Keratinocyte (primary cell): Measurements from ENCODE around the gene PRLH. TPM values are rescaled to one million over a fixed set of nuclear protein-coding genes. Genes with fewer than 3 reads are reported as not detected.

Experiments
- DNase-seq: peaks from one replicate; pipeline ENCODE4 v3.0.0-alpha.2; 2011; ENCODE audit warnings: low read depth, missing footprints, low spot score
- FAIRE-seq: peaks from 2 replicates; lab custom pipeline; 2011; peaks lifted over from hg19 to GRCh38; lab: Jason Lieb, UNC
- H2AFZ ChIP-seq: 2 replicates; pipeline ENCODE4 v1.6.0; 2012; ENCODE audit warnings: low read length, control low read depth, inconsistent platforms; ENCODE audit not compliant: control insufficient read depth
- H3K27ac ChIP-seq: 2 replicates; pipeline ENCODE4 v1.5.1; 2011; ENCODE audit warnings: low read length; ENCODE audit not compliant: control insufficient read depth, insufficient read depth
- H3K27me3 ChIP-seq: 3 replicates; pipeline ENCODE4 v1.6.0; 2011; ENCODE audit warnings: low read length; ENCODE audit not compliant: control insufficient read depth, insufficient read depth; ENCODE audit errors: extremely low read depth
- H3K36me3 ChIP-seq, 2 experiments: 2 replicates in 1 of 2; 3 replicates in 1 of 2; pipeline ENCODE4 v1.5.1; 2011; ENCODE audit warnings: low read length in 2 of 2, mild to moderate bottlenecking in 1 of 2; ENCODE audit not compliant: control insufficient read depth in 2 of 2, insufficient read depth in 2 of 2; ENCODE audit errors: extremely low read depth in 1 of 2
- H3K4me1 ChIP-seq: 3 replicates; pipeline ENCODE4 v1.5.1; 2011; ENCODE audit warnings: low read length; ENCODE audit not compliant: control insufficient read depth, insufficient read depth; ENCODE audit errors: extremely low read depth
- H3K4me2 ChIP-seq: 3 replicates; pipeline ENCODE4 v1.6.0; 2011; ENCODE audit warnings: low read depth, low read length; ENCODE audit not compliant: control insufficient read depth, insufficient read depth; ENCODE audit errors: extremely low read depth
- H3K4me3 ChIP-seq, 3 experiments: fragments of 200-600 bp in 1 of 3; sonication (generic) in 1 of 3; 2 replicates in 2 of 3; 3 replicates in 1 of 3; pipeline ENCODE4 v1.5.1; 2011 to 2016; ENCODE audit warnings: low read length in 3 of 3, mild to moderate bottlenecking in 3 of 3, control low read depth in 2 of 3, inconsistent platforms in 1 of 3, low read depth in 1 of 3, mixed read lengths in 1 of 3, mixed run types in 1 of 3, moderate library complexity in 1 of 3; ENCODE audit not compliant: control insufficient read depth in 2 of 3, insufficient read depth in 2 of 3; ENCODE audit errors: extremely low read depth in 1 of 3
- H3K79me2 ChIP-seq: 2 replicates; pipeline ENCODE4 v1.6.0; 2012; ENCODE audit warnings: low read length; ENCODE audit not compliant: control insufficient read depth, insufficient read depth
- H3K9ac ChIP-seq: 3 replicates; pipeline ENCODE4 v1.6.0; 2011; ENCODE audit warnings: low read length; ENCODE audit not compliant: control insufficient read depth, insufficient read depth; ENCODE audit errors: extremely low read depth
- H3K9me1 ChIP-seq: 3 replicates; pipeline ENCODE4 v1.6.0; 2011; ENCODE audit warnings: low read length; ENCODE audit not compliant: control insufficient read depth, insufficient read depth; ENCODE audit errors: extremely low read depth
- H3K9me3 ChIP-seq: 2 replicates; pipeline ENCODE4 v1.5.1; 2012; ENCODE audit warnings: low read depth, low read length; ENCODE audit not compliant: control insufficient read depth
- H4K20me1 ChIP-seq: 3 replicates; pipeline ENCODE4 v1.6.0; 2011; ENCODE audit warnings: low read length; ENCODE audit not compliant: control insufficient read depth, insufficient read depth; ENCODE audit errors: extremely low read depth
- EZH2 ChIP-seq: IDR thresholded peaks from one replicate; pipeline ENCODE4 v1.6.1; 2012; ENCODE audit warnings: inconsistent platforms, mild to moderate bottlenecking, low read length, moderate library complexity
- dilution Hi-C: fragments of 300-500 bp; cut with MboI; formaldehyde crosslinking; loops from one replicate; pipeline ENCODE4 v1.7.0; 2020; ENCODE audit warnings: low sequenced_read_pairs; ENCODE audit not compliant: extremely low pct_ligation_motif_present
- polyA plus RNA-seq, 5 experiments: library from polyadenylated mRNA; depleted of rRNA in 3 of 5; stranded (reverse) in 3 of 5; stranded (forward) in 1 of 5; unstranded in 1 of 5; fragments of >200 nt; gene quantifications; 1 replicate in 1 of 5; 2 replicates in 3 of 5; 3 replicates in 1 of 5; pipeline versions ENCODE4 v1.2.1 to v1.2.3, GENCODE V29; 2011 to 2012; ENCODE audit warnings: missing spikeins in 2 of 5, low read depth in 1 of 5, low replicate concordance in 1 of 5
- TF ChIP-seq, protein P1 (sequence below), 3 experiments: IDR thresholded peaks in 1 of 3; conservative IDR thresholded peaks in 1 of 3; optimal IDR thresholded peaks in 1 of 3; 2 replicates in 2 of 3; 3 replicates in 1 of 3; pipeline versions ENCODE3 to v1.5.1; 2011; ENCODE audit warnings: low read length in 3 of 3, mild to moderate bottlenecking in 3 of 3, moderate library complexity in 2 of 3, control low read depth in 1 of 3, inconsistent platforms in 1 of 3; ENCODE audit not compliant: insufficient read depth in 2 of 3; ENCODE audit errors: extremely low read depth in 1 of 3

The PRLH gene
- polyA plus RNA-seq, 1 donor (not counting 4 experiments of a cell fraction or from before 2014, with no cell fraction given) = not detected

DNA sequence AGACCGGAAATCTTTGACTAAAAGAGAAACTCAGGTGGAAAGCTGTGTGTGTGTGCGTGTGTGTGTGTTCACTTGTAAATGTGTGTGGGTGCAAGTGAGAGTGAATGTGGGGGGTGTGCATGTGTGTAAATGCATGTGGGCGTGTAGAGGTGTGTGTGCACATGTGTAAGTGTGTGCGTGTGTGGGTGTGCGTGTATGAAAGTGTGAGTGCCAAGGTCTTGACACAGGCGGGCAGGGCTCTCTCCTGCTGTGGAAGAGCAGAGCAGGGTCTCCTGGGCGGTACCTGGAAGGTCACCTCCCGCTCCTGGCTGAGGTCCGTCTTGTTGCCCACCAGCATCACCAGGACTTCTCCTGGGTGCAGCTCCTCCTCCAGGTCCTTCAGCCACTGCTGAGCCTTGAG is 10.6 kb downstream of the PRLH start:
- Histone ChIP-seq H3K27ac (no peak overlapping the region), H3K27me3 (no peaks in the 10 kb centered on the region), H3K4me2 (no peak overlapping the region), H3K9me3 (no peaks in the 10 kb centered on the region), H3K4me1 (peaks cover 16% of the 10 kb centered on the region), H3K9me1 (no peaks in the 10 kb centered on the region), H3K79me2 (no peaks in the 10 kb centered on the region), H3K4me3 (no peak overlapping the region), H4K20me1 (no peaks in the 10 kb centered on the region), H3K9ac (no peak overlapping the region), H2AFZ (no peak overlapping the region), H3K36me3 (no peaks in the 10 kb centered on the region)
- TF ChIP-seq, protein P1, sequence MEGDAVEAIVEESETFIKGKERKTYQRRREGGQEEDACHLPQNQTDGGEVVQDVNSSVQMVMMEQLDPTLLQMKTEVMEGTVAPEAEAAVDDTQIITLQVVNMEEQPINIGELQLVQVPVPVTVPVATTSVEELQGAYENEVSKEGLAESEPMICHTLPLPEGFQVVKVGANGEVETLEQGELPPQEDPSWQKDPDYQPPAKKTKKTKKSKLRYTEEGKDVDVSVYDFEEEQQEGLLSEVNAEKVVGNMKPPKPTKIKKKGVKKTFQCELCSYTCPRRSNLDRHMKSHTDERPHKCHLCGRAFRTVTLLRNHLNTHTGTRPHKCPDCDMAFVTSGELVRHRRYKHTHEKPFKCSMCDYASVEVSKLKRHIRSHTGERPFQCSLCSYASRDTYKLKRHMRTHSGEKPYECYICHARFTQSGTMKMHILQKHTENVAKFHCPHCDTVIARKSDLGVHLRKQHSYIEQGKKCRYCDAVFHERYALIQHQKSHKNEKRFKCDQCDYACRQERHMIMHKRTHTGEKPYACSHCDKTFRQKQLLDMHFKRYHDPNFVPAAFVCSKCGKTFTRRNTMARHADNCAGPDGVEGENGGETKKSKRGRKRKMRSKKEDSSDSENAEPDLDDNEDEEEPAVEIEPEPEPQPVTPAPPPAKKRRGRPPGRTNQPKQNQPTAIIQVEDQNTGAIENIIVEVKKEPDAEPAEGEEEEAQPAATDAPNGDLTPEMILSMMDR (optimal IDR thresholded peaks at IDR 0.05 in 1 of 3, IDR thresholded peaks at IDR 0.05 in 1 of 3, conservative IDR thresholded peaks at IDR 0.05 in 1 of 3; ENCODE audit: extremely low read depth in 1 of 3, insufficient read depth in 2 of 3, low read length in 3 of 3) = no peak
- TF ChIP-seq EZH2 = no peak
- FAIRE-seq = no peak
- DNase-seq = no peak
- dilution Hi-C loops = no loop called here

DNA sequence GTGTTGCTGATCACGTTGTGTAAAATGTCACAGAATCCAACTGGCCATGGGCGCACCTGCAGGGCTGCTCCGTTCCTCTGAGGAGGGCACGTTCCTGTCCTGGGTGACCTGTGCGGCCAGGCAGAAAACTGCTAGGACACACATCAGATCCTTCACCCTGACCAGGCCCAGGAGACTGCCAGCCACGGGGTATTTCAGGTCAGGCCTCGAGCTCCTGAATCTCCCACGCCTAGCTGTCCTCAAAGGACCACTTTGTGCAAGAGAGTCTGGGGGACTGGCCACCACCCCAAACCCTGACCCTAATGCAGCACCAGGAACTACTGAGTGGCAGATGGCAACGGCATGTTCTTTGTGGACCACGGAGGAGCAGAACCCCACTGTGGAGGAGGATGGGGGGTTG is 11.1 kb downstream of the PRLH start:
- Histone ChIP-seq H3K9ac (no peak overlapping the region), H3K36me3 (no peaks in the 10 kb centered on the region), H4K20me1 (no peaks in the 10 kb centered on the region), H2AFZ (no peak overlapping the region), H3K4me2 (no peak overlapping the region), H3K9me1 (no peaks in the 10 kb centered on the region), H3K4me3 (no peak overlapping the region), H3K9me3 (no peaks in the 10 kb centered on the region), H3K4me1 (peaks cover 12% of the 10 kb centered on the region), H3K27me3 (no peaks in the 10 kb centered on the region), H3K79me2 (no peaks in the 10 kb centered on the region), H3K27ac (no peak overlapping the region)
- FAIRE-seq = no peak
- dilution Hi-C loops = no loop called here
- DNase-seq = no peak
- no peak for TF ChIP-seq EZH2
- TF ChIP-seq, protein P1 (optimal IDR thresholded peaks at IDR 0.05 in 1 of 3, IDR thresholded peaks at IDR 0.05 in 1 of 3, conservative IDR thresholded peaks at IDR 0.05 in 1 of 3; ENCODE audit: extremely low read depth in 1 of 3, insufficient read depth in 2 of 3, low read length in 3 of 3) = no peak
